Fibroblast of villous mesenchyme (primary cell): Measurements from ENCODE around the gene ANTKMT. TPM values are rescaled to one million over a fixed set of nuclear protein-coding genes. Genes with fewer than 3 reads are reported as not detected.

Source experiments
- DNase-seq: peaks from one replicate; pipeline ENCODE4 v3.0.0-alpha.2; 2010; ENCODE audit warnings: low read depth
- H3K4me3 ChIP-seq: 2 replicates; pipeline ENCODE4 v1.5.1; 2011; ENCODE audit warnings: low read depth, mild to moderate bottlenecking, low read length
- small RNA-seq: library from RNA; depleted of rRNA; stranded (forward); fragments of <200 nt; gene quantifications from one replicate; pipeline ENCODE3, GENCODE V24; 2012
- total RNA-seq: library from RNA; depleted of rRNA; stranded (reverse); fragments of >200 nt; gene quantifications from 2 replicates; pipeline ENCODE4 v1.2.3, GENCODE V29; 2012
- TF ChIP-seq, protein P1 (sequence below): IDR thresholded peaks from 2 replicates; pipeline ENCODE4 v1.5.1; 2012; ENCODE audit warnings: low read depth, mild to moderate bottlenecking, low read length; ENCODE audit not compliant: insufficient read depth

Gene ANTKMT
- total RNA-seq, 1 donor = 19.4 TPM

- TF ChIP-seq, protein P1, sequence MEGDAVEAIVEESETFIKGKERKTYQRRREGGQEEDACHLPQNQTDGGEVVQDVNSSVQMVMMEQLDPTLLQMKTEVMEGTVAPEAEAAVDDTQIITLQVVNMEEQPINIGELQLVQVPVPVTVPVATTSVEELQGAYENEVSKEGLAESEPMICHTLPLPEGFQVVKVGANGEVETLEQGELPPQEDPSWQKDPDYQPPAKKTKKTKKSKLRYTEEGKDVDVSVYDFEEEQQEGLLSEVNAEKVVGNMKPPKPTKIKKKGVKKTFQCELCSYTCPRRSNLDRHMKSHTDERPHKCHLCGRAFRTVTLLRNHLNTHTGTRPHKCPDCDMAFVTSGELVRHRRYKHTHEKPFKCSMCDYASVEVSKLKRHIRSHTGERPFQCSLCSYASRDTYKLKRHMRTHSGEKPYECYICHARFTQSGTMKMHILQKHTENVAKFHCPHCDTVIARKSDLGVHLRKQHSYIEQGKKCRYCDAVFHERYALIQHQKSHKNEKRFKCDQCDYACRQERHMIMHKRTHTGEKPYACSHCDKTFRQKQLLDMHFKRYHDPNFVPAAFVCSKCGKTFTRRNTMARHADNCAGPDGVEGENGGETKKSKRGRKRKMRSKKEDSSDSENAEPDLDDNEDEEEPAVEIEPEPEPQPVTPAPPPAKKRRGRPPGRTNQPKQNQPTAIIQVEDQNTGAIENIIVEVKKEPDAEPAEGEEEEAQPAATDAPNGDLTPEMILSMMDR = no peak
- DNase-seq = no peak
- H3K4me3 ChIP-seq = no peak overlapping the region
Measured at GRCh38 chr16:769184-769784, 48.3 kb downstream of the ANTKMT start.

- TF ChIP-seq, protein P1 = no peak
- no peak overlapping the region for H3K4me3 ChIP-seq
- DNase-seq = no peak
Measured at GRCh38 chr16:769934-770333, 49.0 kb downstream of the ANTKMT start.

GRCh38 chr16:770411-770810 is 49.5 kb downstream of the ANTKMT start:
- TF ChIP-seq, protein P1 = no peak
- DNase-seq = no peak
- no peak overlapping the region for H3K4me3 ChIP-seq

Small RNA genes within 50 kb of the gene (small RNA-seq; reads per million reads assigned to genes)
- not detected for gene MIR662

Other genes starting within 250 kb of the ANTKMT start
- gene CAPN15, start 193.4 kb upstream of the ANTKMT start, total RNA-seq = 37.1 and 43.2 TPM in 2 replicates
- gene PRR35, start 160.8 kb upstream of the ANTKMT start, total RNA-seq = not detected in 2 replicates
- gene NHLRC4, start 154.1 kb upstream of the ANTKMT start, total RNA-seq = 1.7 and 3.2 TPM in 2 replicates
- 22.0 and 33.8 TPM in 2 replicates for gene PIGQ, start 151.2 kb upstream of the ANTKMT start, total RNA-seq
- gene RAB40C, start 131.1 kb upstream of the ANTKMT start, total RNA-seq = 9.9 and 10.6 TPM in 2 replicates
- under 0.01 and 0.43 TPM in 2 replicates for gene WFIKKN1, start 90.2 kb upstream of the ANTKMT start, total RNA-seq
- 51.8 and 78.3 TPM in 2 replicates for gene METTL26, start 84.8 kb upstream of the ANTKMT start, total RNA-seq
- 14.8 and 16.0 TPM in 2 replicates for gene MCRIP2, start 79.3 kb upstream of the ANTKMT start, total RNA-seq
- gene WDR90, start 71.8 kb upstream of the ANTKMT start, total RNA-seq = 12.5 and 18.7 TPM in 2 replicates
- gene RHOT2, start 53.0 kb upstream of the ANTKMT start, total RNA-seq = 44.0 and 53.1 TPM in 2 replicates
- 1.3 and 1.9 TPM in 2 replicates for gene RHBDL1, start 45.5 kb upstream of the ANTKMT start, total RNA-seq
- 100 and 113 TPM in 2 replicates for gene STUB1, start 40.7 kb upstream of the ANTKMT start, total RNA-seq
- gene JMJD8, start 36.8 kb upstream of the ANTKMT start, total RNA-seq = 35.4 and 36.3 TPM in 2 replicates
- gene WDR24, start 30.7 kb upstream of the ANTKMT start, total RNA-seq = 8.2 and 9.0 TPM in 2 replicates
- gene FBXL16, start 15.3 kb upstream of the ANTKMT start, total RNA-seq = under 0.01 TPM in 2 replicates
- 39.3 and 44.5 TPM in 2 replicates for gene METRN, start 6.0 kb upstream of the ANTKMT start, total RNA-seq
- gene CCDC78, start 5.3 kb downstream of the ANTKMT start, total RNA-seq = 1.3 and 3.2 TPM in 2 replicates
- gene HAGHL, start 6.0 kb downstream of the ANTKMT start, total RNA-seq = 14.7 and 21.9 TPM in 2 replicates
- 31.6 and 37.1 TPM in 2 replicates for gene CIAO3, start 19.9 kb downstream of the ANTKMT start, total RNA-seq
- gene MSLN, start 39.6 kb downstream of the ANTKMT start, total RNA-seq = 0.32 and 0.86 TPM in 2 replicates
- gene RPUSD1, start 67.2 kb downstream of the ANTKMT start, total RNA-seq = 21.2 and 32.2 TPM in 2 replicates
- 13.8 and 13.9 TPM in 2 replicates for gene CHTF18, start 67.5 kb downstream of the ANTKMT start, total RNA-seq
- not detected in 2 replicates for gene GNG13, start 79.6 kb downstream of the ANTKMT start, total RNA-seq
- gene LMF1, start 249.8 kb downstream of the ANTKMT start, total RNA-seq = 13.0 and 15.8 TPM in 2 replicates